Fibroblast of the aortic adventitia (primary cell): ENCODE data around the gene CYTH4. TPM values are rescaled to one million over a fixed set of nuclear protein-coding genes. Genes with fewer than 3 reads are reported as not detected.

ENCODE experiments used
- DNase-seq: peaks from one replicate; pipeline ENCODE4 v3.0.0-alpha.2; 2010; ENCODE audit warnings: low read depth
- H3K4me3 ChIP-seq: 2 replicates; pipeline ENCODE4 v1.5.1; 2011; ENCODE audit warnings: low read depth, mild to moderate bottlenecking, control low read depth, low read length, moderate library complexity
- total RNA-seq: library from RNA; depleted of rRNA; stranded (reverse); fragments of >200 nt; gene quantifications from 2 replicates; pipeline ENCODE4 v1.2.3, GENCODE V29; 2012; ENCODE audit warnings: low replicate concordance
- TF ChIP-seq, protein P1 (sequence below): IDR thresholded peaks from 2 replicates; pipeline ENCODE4 v1.5.1; 2011; ENCODE audit warnings: mild to moderate bottlenecking, low read length, control low read depth, inconsistent platforms; ENCODE audit not compliant: insufficient read depth

CYTH4 gene
- total RNA-seq, 1 donor: 0.72 TPM

DNA sequence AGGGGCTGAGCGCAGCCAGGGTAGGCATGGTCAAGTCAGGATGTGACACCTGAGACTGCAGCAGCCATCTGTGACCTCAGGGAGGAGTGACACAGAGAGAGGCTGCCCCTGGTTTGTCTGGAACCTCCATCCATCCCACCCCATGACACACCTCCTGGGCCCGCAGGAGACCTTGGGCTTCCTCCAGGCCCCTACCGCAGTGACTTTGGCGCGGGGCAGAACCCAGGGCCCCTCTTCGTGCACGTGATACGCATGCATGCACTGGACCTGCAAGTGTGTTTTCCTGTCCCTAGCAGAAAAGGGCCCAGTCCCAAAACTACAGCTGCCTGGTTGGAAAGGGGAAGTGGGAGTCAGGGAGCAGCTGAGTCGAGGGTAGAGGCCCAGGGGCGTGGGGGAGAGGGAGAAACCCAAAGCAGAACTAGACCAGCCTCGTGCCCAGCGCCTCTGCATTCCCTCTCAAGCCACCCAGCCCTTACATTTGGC is 7.9 kb upstream of the CYTH4 start:
- no peak for DNase-seq
- H3K4me3 ChIP-seq: no peak overlapping the region
- TF ChIP-seq, protein P1, sequence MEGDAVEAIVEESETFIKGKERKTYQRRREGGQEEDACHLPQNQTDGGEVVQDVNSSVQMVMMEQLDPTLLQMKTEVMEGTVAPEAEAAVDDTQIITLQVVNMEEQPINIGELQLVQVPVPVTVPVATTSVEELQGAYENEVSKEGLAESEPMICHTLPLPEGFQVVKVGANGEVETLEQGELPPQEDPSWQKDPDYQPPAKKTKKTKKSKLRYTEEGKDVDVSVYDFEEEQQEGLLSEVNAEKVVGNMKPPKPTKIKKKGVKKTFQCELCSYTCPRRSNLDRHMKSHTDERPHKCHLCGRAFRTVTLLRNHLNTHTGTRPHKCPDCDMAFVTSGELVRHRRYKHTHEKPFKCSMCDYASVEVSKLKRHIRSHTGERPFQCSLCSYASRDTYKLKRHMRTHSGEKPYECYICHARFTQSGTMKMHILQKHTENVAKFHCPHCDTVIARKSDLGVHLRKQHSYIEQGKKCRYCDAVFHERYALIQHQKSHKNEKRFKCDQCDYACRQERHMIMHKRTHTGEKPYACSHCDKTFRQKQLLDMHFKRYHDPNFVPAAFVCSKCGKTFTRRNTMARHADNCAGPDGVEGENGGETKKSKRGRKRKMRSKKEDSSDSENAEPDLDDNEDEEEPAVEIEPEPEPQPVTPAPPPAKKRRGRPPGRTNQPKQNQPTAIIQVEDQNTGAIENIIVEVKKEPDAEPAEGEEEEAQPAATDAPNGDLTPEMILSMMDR: no peak

DNA sequence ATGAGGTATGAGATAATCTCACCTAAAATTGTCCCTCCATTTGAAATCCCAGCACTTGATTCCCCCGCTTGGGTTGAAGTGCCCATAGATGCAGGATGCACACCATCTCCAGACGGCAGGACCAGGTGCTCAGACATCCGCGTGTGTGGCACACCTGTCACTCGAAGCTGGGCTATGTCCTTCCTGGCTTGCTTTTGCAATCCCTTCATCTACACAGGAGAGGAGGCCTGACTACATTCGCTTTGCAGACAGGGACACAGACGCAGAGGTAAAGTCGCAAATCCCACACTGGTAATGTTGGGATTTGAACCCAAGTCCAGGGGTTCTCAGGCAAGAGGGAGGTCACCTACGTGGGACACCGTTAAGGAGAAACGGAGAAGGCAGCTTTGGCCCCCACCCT is 7.2 kb upstream of the CYTH4 start:
- no peak for DNase-seq
- TF ChIP-seq, protein P1: no peak
- no peak overlapping the region for H3K4me3 ChIP-seq

DNA sequence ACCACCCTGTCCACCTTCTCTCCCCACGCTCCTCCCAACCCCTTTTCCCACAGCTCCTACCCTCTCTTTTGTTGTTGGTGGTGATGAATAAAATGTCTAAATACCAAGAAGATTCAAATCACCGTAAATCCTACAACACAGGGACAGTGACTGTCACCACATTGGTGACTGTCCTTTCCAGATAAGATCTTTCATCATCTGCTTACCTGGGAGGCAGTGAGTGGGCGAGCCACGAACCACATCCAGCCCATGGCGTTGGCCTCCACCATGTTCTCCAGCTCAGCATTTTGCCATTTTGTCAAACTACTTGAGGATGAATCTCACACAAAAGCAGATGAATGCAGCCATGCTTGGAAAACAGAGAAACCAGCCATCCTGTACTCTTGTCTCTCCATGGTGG is 6.7 kb upstream of the CYTH4 start:
- H3K4me3 ChIP-seq: no peak overlapping the region
- TF ChIP-seq, protein P1: no peak
- no peak for DNase-seq

DNA sequence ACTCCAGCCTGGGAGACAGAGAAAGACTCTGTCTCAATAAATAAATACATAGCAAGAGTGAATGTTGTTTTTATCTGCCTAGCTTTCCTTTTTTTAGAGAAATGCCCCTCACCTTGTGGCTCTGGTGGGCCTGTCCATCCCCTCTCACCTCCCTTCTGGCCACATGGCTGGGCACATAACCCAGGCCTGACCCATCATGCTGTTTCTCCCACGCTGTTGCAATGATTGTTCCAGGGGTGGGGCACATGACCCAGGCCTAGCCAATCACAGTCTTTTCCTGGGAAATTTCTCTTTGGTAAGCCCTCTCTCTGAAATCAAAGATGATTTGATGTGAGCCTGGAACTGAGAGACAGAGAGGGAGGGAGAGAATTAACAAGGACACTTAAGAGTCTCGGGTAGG is 5.5 kb upstream of the CYTH4 start:
- DNase-seq: peak; percentile 15
- TF ChIP-seq, protein P1: no peak
- no peak overlapping the region for H3K4me3 ChIP-seq

DNA sequence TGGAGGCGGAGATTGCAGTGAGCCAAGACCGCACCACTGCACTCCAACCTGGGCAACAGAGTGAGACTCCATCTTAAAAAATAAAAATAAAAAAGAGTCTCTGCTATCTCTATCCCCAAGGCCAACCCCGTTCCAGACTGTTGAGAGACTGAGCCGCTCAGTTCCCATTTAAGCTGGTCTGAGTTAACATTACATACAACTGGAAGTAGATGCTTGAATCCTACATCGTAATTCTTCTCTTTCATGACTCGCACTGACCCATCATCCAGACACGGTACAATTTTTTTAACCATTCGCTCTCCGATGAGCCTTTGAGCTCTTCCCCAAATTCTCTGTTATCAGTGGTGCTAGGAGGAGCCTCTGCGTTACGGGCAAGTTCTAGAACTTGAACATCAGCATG is 4.9 kb upstream of the CYTH4 start:
- DNase-seq: no peak
- TF ChIP-seq, protein P1: no peak
- no peak overlapping the region for H3K4me3 ChIP-seq

DNA sequence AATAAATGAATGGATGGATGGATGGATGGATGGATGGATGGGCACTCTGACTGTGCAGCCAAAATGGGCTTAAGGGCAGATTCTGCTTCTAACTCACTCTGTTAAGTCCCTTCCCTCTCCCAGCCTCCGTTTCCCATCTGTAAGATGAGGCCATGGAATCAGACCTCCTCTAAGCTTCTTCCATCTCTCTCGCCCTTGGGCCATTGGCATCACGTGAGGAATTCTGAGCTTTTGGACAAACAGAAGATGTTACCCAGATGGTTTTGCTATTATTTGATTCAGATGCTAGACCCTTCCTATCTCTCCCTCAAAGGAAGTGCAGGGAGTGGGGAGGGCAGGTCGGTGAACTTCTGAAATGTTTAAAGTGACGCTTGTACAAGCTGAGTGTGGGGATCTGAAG is 4.0 kb upstream of the CYTH4 start:
- no peak overlapping the region for H3K4me3 ChIP-seq
- DNase-seq: no peak
- TF ChIP-seq, protein P1: no peak
